Neural cell (in vitro differentiated cells): Measurements from ENCODE around the gene CSF2. TPM values are rescaled to one million over a fixed set of nuclear protein-coding genes. Genes with fewer than 3 reads are reported as not detected.

ENCODE experiments used
- H2AFZ ChIP-seq: fragments of 200-600, 300-800 bp; sonication (generic), shearing (Covaris generic); 2 replicates; pipeline ENCODE4 v1.6.0; 2014; ENCODE audit warnings: low read depth, mild to moderate bottlenecking, antibody characterized with exemption, low read length, moderate library complexity
- H3F3A ChIP-seq: fragments of 200-600 bp; shearing (Covaris generic); 2 replicates; pipeline ENCODE4 v1.6.1; 2016; ENCODE audit warnings: mild to moderate bottlenecking, moderate library complexity, mixed read lengths, antibody characterized with exemption, low read length; ENCODE audit not compliant: insufficient read depth, poor library complexity, severe bottlenecking
- H3K27ac ChIP-seq: fragments of 200-600, 300-800 bp; sonication (generic), shearing (Covaris generic); 2 replicates; pipeline ENCODE4 v1.5.1; 2014; ENCODE audit warnings: mild to moderate bottlenecking, low read length, moderate library complexity
- H3K27me3 ChIP-seq: fragments of 300-800, 200-600 bp; sonication (generic), shearing (Covaris generic); 2 replicates; pipeline ENCODE4 v1.6.0; 2014; ENCODE audit warnings: mild to moderate bottlenecking, low read depth, low read length, moderate library complexity; ENCODE audit not compliant: insufficient read depth
- H3K36me3 ChIP-seq: fragments of 300-800, 200-600 bp; sonication (generic), shearing (Covaris generic); 2 replicates; pipeline ENCODE4 v1.5.1; 2014; ENCODE audit warnings: mild to moderate bottlenecking, antibody characterized with exemption, low read length, moderate library complexity; ENCODE audit not compliant: insufficient read depth
- H3K4me2 ChIP-seq: fragments of 300-800, 200-600 bp; sonication (generic), shearing (Covaris generic); 2 replicates; pipeline ENCODE4 v1.6.0; 2014; ENCODE audit warnings: mild to moderate bottlenecking, low read length
- H3K4me3 ChIP-seq: fragments of 300-800, 200-600 bp; sonication (generic), shearing (Covaris generic); 2 replicates; pipeline ENCODE4 v1.5.1; 2014; ENCODE audit warnings: mild to moderate bottlenecking, low read length, moderate library complexity
- H3K79me2 ChIP-seq: fragments of 200-600 bp; shearing (Covaris generic); replicated peaks from 2 replicates; pipeline ENCODE4 v1.6.0; 2014; ENCODE audit warnings: mild to moderate bottlenecking, low read length, moderate library complexity; ENCODE audit not compliant: insufficient read depth
- H3K9ac ChIP-seq: fragments of 300-800, 200-600 bp; sonication (generic), shearing (Covaris generic); 2 replicates; pipeline ENCODE4 v1.6.1; 2016; ENCODE audit warnings: mild to moderate bottlenecking, low read length, mixed read lengths
- H3K9me2 ChIP-seq: fragments of 200-600 bp; shearing (Covaris generic); 2 replicates; pipeline ENCODE4 v1.6.1; 2016; ENCODE audit warnings: mild to moderate bottlenecking, low read length, mixed read lengths; ENCODE audit not compliant: insufficient read depth
- H3K9me3 ChIP-seq: fragments of 200-600, 300-800 bp; sonication (generic), shearing (Covaris generic); 2 replicates; pipeline ENCODE4 v1.6.1; 2016; ENCODE audit warnings: mild to moderate bottlenecking, mixed run types, low read length, moderate library complexity, mixed read lengths
- H4K20me1 ChIP-seq: fragments of 200-600 bp; shearing (Covaris generic); 2 replicates; pipeline ENCODE4 v1.6.1; 2016; ENCODE audit warnings: mild to moderate bottlenecking, mixed run types; ENCODE audit not compliant: insufficient read depth
- CTCF ChIP-seq: fragments of 450-650 bp; IDR thresholded peaks from 2 replicates; pipeline ENCODE4 v1.5.1; 2014; ENCODE audit warnings: antibody characterized with exemption, mild to moderate bottlenecking, moderate library complexity; ENCODE audit not compliant: poor library complexity, severe bottlenecking
- EP300 ChIP-seq: fragments of 450-650 bp; conservative IDR thresholded peaks from 2 replicates; pipeline ENCODE4 v1.6.1; 2014; ENCODE audit warnings: antibody characterized with exemption, mild to moderate bottlenecking, moderate library complexity; ENCODE audit not compliant: poor library complexity, severe bottlenecking
- EZH2 ChIP-seq: fragments of 200-600, 300-800 bp; shearing (Covaris generic), sonication (generic); IDR thresholded peaks from 2 replicates; pipeline ENCODE4 v1.6.1; 2014; ENCODE audit warnings: antibody characterized with exemption, low read length, borderline replicate concordance, mild to moderate bottlenecking; ENCODE audit not compliant: insufficient read depth, poor library complexity, severe bottlenecking
- MXI1 ChIP-seq: fragments of 450-650 bp; conservative IDR thresholded peaks from 2 replicates; pipeline ENCODE4 v1.6.1; 2014; ENCODE audit warnings: antibody characterized with exemption, mild to moderate bottlenecking; ENCODE audit not compliant: poor library complexity, severe bottlenecking
- POLR2AphosphoS5 ChIP-seq: IDR thresholded peaks from 2 replicates; pipeline ENCODE4 v1.6.1; 2012
- RAD21 ChIP-seq: fragments of 450-650 bp; conservative IDR thresholded peaks from 2 replicates; pipeline ENCODE4 v1.6.1; 2014; ENCODE audit warnings: antibody characterized with exemption, mild to moderate bottlenecking, moderate library complexity
- REST ChIP-seq: IDR thresholded peaks from 2 replicates; pipeline ENCODE4 v1.6.1; 2012; ENCODE audit warnings: borderline replicate concordance
- SMC3 ChIP-seq: fragments of 450-650 bp; conservative IDR thresholded peaks from 2 replicates; pipeline ENCODE4 v1.6.1; 2014; ENCODE audit warnings: antibody characterized with exemption, mild to moderate bottlenecking, moderate library complexity; ENCODE audit not compliant: poor library complexity
- TAF1 ChIP-seq: IDR thresholded peaks from 2 replicates; pipeline ENCODE4 v1.6.1; 2012; ENCODE audit warnings: low read depth
- polyA plus RNA-seq: library from polyadenylated mRNA; depleted of rRNA; stranded (reverse); fragments of >200 nt; gene quantifications from 2 replicates; pipeline ENCODE4 v1.2.3, GENCODE V29; 2014

Gene CSF2
- polyA plus RNA-seq, 1 donor from 2014 or later, result not detected

DNA sequence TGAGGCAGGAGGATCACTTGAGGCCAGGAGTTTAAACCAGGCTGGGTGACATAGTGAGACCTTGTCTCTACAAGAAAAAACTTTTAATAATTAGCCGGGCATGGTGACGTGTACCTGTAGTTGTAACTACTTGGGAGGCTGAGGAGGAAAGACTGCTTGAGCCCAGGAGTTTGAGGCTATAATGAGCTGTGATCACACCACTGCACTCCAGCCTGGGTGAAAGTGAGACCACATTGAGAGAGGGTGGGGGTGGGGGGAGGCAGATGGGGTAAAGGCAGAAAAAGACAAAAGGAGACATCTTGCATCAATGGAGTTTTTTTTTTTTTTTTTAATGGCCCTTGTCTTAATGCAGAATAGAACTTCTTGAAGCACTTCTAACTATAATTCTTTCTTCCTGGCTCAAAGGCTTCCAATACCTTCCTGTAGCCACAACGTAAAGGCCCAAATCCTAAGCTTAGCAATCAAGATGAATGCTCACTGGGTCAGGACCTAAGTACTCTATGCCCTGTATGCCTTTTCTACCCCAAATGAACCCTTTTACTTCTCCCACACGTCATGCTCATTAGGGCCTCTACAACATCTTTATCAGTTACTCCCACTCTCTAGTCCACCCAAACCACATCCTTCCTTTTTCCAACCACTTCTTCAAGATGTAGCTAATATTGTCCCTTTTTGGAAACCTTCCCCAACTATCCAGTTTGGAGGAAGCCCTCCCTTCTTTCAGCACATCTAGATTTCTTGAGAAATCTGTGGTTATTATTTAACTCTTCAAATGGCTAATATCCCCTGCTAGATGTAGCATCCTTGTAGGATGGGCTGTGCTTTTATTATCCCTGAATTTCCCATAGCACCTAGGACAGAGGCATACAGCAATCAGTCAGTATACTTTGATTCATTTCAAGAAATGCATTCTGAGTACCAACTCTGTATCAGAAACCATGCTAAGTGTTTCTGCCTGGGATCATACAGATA lies 40.8 kb downstream of the CSF2 start:
- Histone ChIP-seq H3F3A (no peaks in the 10 kb centered on the region), H3K36me3 (no peaks in the 10 kb centered on the region), H3K79me2 (no peaks in the 10 kb centered on the region), H3K27me3 (no peaks in the 10 kb centered on the region), H3K27ac (no peak overlapping the region), H2AFZ (no peak overlapping the region), H3K4me3 (no peak overlapping the region), H3K9ac (no peak overlapping the region), H3K9me3 (no peaks in the 10 kb centered on the region), H3K9me2 (no peaks in the 10 kb centered on the region), H3K4me2 (no peak overlapping the region), H4K20me1 (no peaks in the 10 kb centered on the region)
- TF ChIP-seq POLR2AphosphoS5 (no peak), REST (no peak), EZH2 (no peak), TAF1 (no peak), CTCF (no peak), RAD21 (no peak), EP300 (no peak), SMC3 (no peak), MXI1 (no peak)

DNA sequence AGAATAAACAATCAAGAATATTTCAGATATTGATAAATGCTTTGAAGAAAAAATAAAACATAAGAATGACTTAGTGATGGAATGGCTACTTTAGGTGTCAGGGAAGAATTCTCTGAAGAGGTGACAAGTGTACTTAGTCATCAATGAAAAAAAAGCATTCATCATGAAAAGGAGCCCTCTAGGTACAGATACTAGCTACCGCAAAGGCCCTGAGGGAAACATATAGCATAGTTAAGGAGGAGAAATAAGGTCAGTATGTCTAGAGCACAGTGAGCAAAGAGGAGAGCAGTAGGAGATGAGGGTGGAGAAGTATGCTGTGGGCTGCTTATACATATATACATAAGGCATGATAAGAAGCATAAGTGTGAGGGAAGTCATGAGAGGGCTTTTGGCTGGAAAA lies 41.8 kb downstream of the CSF2 start:
- no peaks in the 10 kb centered on the region for H4K20me1 ChIP-seq
- no peaks in the 10 kb centered on the region for H3K9me2 ChIP-seq
- no peak overlapping the region for H3K27ac ChIP-seq
- no peaks in the 10 kb centered on the region for H3K79me2 ChIP-seq
- H3K4me2 ChIP-seq, result no peak overlapping the region
- H3K36me3 ChIP-seq, result no peaks in the 10 kb centered on the region
- H3K27me3 ChIP-seq, result no peaks in the 10 kb centered on the region
- H3K9me3 ChIP-seq, result no peaks in the 10 kb centered on the region
- no peak overlapping the region for H3K9ac ChIP-seq
- H3F3A ChIP-seq, result no peaks in the 10 kb centered on the region
- TF ChIP-seq SMC3 (no peak), MXI1 (no peak), EP300 (no peak), CTCF (no peak), REST (no peak), POLR2AphosphoS5 (no peak), RAD21 (no peak), EZH2 (no peak), TAF1 (no peak)
- H2AFZ ChIP-seq, result no peak overlapping the region
- no peak overlapping the region for H3K4me3 ChIP-seq
